SK-N-SH treated with all-trans-retinoic acid at 6 μM for 48 hours (cell line): Measurements from ENCODE around the gene FOXN3.

Experiments
- BACH2 ChIP-seq: fragments of 250-450 bp; sonication (Bioruptor Pico); IDR thresholded peaks from 2 replicates; pipeline ENCODE4 v1.9.0; 2021; ENCODE audit warnings: mild to moderate bottlenecking, borderline replicate concordance
- ESRRG ChIP-seq: fragments of 250-450 bp; sonication (Bioruptor Pico); IDR thresholded peaks from 2 replicates; pipeline ENCODE4 v1.6.1; 2021; ENCODE audit warnings: mild to moderate bottlenecking
- RARB ChIP-seq: fragments of 250-450 bp; sonication (Bioruptor Pico); IDR thresholded peaks from 2 replicates; pipeline ENCODE4 v1.8.0; 2021; ENCODE audit warnings: mild to moderate bottlenecking, moderate library complexity
- ZFP3 ChIP-seq: fragments of 250-450 bp; sonication (Bioruptor Pico); IDR thresholded peaks from 2 replicates; pipeline ENCODE4 v1.5.0; 2020; ENCODE audit warnings: mild to moderate bottlenecking, moderate library complexity
- ZFP30 ChIP-seq: fragments of 450-650 bp; formaldehyde crosslinking; IDR thresholded peaks from 2 replicates; pipeline ENCODE4 v1.5.0; 2022; ENCODE audit warnings: mild to moderate bottlenecking, moderate library complexity
- TF ChIP-seq, protein P1 (sequence below): fragments of 250-450 bp; sonication (Bioruptor Pico); IDR thresholded peaks from 2 replicates; pipeline ENCODE4 v1.8.0; 2020; ENCODE audit warnings: mild to moderate bottlenecking, moderate library complexity, borderline replicate concordance

DNA sequence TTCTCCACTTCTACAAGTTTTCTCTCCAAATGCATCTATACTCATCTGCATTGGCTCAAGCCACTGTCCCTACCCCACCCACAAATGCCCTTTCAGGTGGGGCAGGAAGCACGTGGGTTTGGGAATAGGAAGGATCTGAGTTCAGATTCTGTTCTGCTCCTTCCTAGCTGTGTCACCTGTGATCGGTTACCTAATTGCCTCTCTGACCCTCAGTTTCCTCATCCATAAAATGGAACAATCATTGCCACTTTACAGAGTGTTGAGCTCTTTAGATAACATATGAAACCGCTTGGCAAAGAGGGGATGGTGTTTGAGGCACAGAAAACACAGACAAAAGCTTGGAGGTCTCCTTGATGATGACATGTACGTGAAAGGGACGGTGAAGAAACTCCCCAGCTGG is 34.5 kb downstream of the FOXN3 start:
- TF ChIP-seq ESRRG (CRISPR knock-in tag) (no peak), ZFP3 (CRISPR knock-in tag) (no peak), BACH2 (no peak), RARB (CRISPR knock-in tag) (no peak), ZFP30 (CRISPR knock-in tag) (no peak)
- TF ChIP-seq, protein P1, sequence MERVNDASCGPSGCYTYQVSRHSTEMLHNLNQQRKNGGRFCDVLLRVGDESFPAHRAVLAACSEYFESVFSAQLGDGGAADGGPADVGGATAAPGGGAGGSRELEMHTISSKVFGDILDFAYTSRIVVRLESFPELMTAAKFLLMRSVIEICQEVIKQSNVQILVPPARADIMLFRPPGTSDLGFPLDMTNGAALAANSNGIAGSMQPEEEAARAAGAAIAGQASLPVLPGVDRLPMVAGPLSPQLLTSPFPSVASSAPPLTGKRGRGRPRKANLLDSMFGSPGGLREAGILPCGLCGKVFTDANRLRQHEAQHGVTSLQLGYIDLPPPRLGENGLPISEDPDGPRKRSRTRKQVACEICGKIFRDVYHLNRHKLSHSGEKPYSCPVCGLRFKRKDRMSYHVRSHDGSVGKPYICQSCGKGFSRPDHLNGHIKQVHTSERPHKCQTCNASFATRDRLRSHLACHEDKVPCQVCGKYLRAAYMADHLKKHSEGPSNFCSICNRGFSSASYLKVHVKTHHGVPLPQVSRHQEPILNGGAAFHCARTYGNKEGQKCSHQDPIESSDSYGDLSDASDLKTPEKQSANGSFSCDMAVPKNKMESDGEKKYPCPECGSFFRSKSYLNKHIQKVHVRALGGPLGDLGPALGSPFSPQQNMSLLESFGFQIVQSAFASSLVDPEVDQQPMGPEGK (CRISPR knock-in tag) = no peak
